Measurements from ENCODE around the gene SWT1.

- TF ChIP-seq, protein P1, sequence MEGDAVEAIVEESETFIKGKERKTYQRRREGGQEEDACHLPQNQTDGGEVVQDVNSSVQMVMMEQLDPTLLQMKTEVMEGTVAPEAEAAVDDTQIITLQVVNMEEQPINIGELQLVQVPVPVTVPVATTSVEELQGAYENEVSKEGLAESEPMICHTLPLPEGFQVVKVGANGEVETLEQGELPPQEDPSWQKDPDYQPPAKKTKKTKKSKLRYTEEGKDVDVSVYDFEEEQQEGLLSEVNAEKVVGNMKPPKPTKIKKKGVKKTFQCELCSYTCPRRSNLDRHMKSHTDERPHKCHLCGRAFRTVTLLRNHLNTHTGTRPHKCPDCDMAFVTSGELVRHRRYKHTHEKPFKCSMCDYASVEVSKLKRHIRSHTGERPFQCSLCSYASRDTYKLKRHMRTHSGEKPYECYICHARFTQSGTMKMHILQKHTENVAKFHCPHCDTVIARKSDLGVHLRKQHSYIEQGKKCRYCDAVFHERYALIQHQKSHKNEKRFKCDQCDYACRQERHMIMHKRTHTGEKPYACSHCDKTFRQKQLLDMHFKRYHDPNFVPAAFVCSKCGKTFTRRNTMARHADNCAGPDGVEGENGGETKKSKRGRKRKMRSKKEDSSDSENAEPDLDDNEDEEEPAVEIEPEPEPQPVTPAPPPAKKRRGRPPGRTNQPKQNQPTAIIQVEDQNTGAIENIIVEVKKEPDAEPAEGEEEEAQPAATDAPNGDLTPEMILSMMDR (conservative IDR thresholded peaks at IDR 0.05; ENCODE audit: low read length): no peak
- TF ChIP-seq EZH2phosphoT487 (IDR thresholded peaks at IDR 0.05; ENCODE audit: borderline replicate concordance): no peak
These were observed 70.2 kb downstream of the SWT1 start for GRCh38 chr1:185227161-185227560.

Measured in Loucy (cell line).